ENCODE data around the gene MACROD2. TPM values are rescaled to one million over a fixed set of nuclear protein-coding genes. Genes with fewer than 3 reads are reported as not detected.
A peak's percentile ranks its signal among the peaks of the same experiment; 100 is the strongest.

MACROD2 gene
- total RNA-seq, 1 donor from 2014 or later, result 1.6 TPM

- intact Hi-C loops (cut with DNase I), result no loop called here
- no peak for DNase-seq (ENCODE audit: low spot score)
These were observed 316.7 kb downstream of the MACROD2 start for GRCh38 chr20:14312001-14312400.

- DNase-seq (ENCODE audit: low spot score), result no peak
- intact Hi-C loops (cut with DNase I), result no loop called here
These were observed 318.2 kb downstream of the MACROD2 start for GRCh38 chr20:14313341-14314020.

GRCh38 chr20:14319704-14320103, 324.4 kb downstream of the MACROD2 start:
- intact Hi-C loops (cut with DNase I), result no loop called here
- DNase-seq (ENCODE audit: low spot score), result no peak

- intact Hi-C loops (cut with DNase I), result no loop called here
- no peak for DNase-seq (ENCODE audit: low spot score)
These were observed 336.3 kb downstream of the MACROD2 start for GRCh38 chr20:14331646-14332045.

GRCh38 chr20:14332866-14333265, 337.6 kb downstream of the MACROD2 start:
- intact Hi-C loops (cut with DNase I), result no loop called here
- DNase-seq (ENCODE audit: low spot score), result no peak

GRCh38 chr20:14333721-14334120, 338.4 kb downstream of the MACROD2 start:
- DNase-seq (ENCODE audit: low spot score), result no peak
- intact Hi-C loops (cut with DNase I), result no loop called here

- DNase-seq (ENCODE audit: low spot score), result no peak
- intact Hi-C loops (cut with DNase I), result no loop called here
These were observed 339.1 kb downstream of the MACROD2 start for GRCh38 chr20:14334306-14334930.

- intact Hi-C loops (cut with DNase I), result no loop called here
These were observed 339.7 kb downstream of the MACROD2 start for GRCh38 chr20:14335052-14335451.

GRCh38 chr20:14336686-14337085, 341.4 kb downstream of the MACROD2 start:
- no peak for DNase-seq (ENCODE audit: low spot score)
- intact Hi-C loops (cut with DNase I), result no loop called here

More at GRCh38 chr20:14335052-14335451, 339.7 kb downstream of the MACROD2 start:
- DNase-seq (ENCODE audit: low spot score), result no peak

- intact Hi-C loops (cut with DNase I), result no loop called here
- DNase-seq (ENCODE audit: low spot score), result peak; percentile 59
These were observed 342.3 kb downstream of the MACROD2 start, which contains the start of gene FLRT3 for GRCh38 chr20:14337400-14338171. Gene FLRT3, minus strand, starts transcription at chr20:14337612. Its CDS starts 10,106 bp downstream, at chr20:14327506.

GRCh38 chr20:14341801-14342200, 346.5 kb downstream of the MACROD2 start:
- no peak for DNase-seq (ENCODE audit: low spot score)
- intact Hi-C loops (cut with DNase I), result no loop called here

GRCh38 chr20:14342918-14343317, 347.6 kb downstream of the MACROD2 start:
- DNase-seq (ENCODE audit: low spot score), result no peak
- intact Hi-C loops (cut with DNase I), result no loop called here

GRCh38 chr20:14343491-14344065, 348.3 kb downstream of the MACROD2 start:
- DNase-seq (ENCODE audit: low spot score), result no peak
- intact Hi-C loops (cut with DNase I), result no loop called here

- intact Hi-C loops (cut with DNase I), result no loop called here
- DNase-seq (ENCODE audit: low spot score), result no peak
These were observed 349.4 kb downstream of the MACROD2 start for GRCh38 chr20:14344746-14345145.

GRCh38 chr20:14355791-14356190, 360.5 kb downstream of the MACROD2 start:
- intact Hi-C loops (cut with DNase I), result no loop called here
- DNase-seq (ENCODE audit: low spot score), result no peak

- intact Hi-C loops (cut with DNase I), result no loop called here
- DNase-seq (ENCODE audit: low spot score), result no peak
These were observed 365.1 kb downstream of the MACROD2 start for GRCh38 chr20:14360416-14360815.

GRCh38 chr20:14361509-14362345, 366.4 kb downstream of the MACROD2 start:
- intact Hi-C loops (cut with DNase I), result no loop called here
- no peak for DNase-seq (ENCODE audit: low spot score)

GRCh38 chr20:14374196-14374595, 378.9 kb downstream of the MACROD2 start:
- no peak for DNase-seq (ENCODE audit: low spot score)
- intact Hi-C loops (cut with DNase I), result no loop called here

GRCh38 chr20:14375416-14375985, 380.2 kb downstream of the MACROD2 start:
- no peak for DNase-seq (ENCODE audit: low spot score)
- intact Hi-C loops (cut with DNase I), result no loop called here
